DMS79 (cell line): ENCODE data around the gene MFAP3L.
"Not testable (repeated sequence)": the region's sequence is repeated elsewhere in the genome, so short reads cannot be mapped to it uniquely, and the experiment has no call there.

ENCODE experiments used
- DNase-seq: peaks from one replicate; lab custom pipeline; 2025; lab: John Stamatoyannopoulos, UW

Gene MFAP3L

DNA sequence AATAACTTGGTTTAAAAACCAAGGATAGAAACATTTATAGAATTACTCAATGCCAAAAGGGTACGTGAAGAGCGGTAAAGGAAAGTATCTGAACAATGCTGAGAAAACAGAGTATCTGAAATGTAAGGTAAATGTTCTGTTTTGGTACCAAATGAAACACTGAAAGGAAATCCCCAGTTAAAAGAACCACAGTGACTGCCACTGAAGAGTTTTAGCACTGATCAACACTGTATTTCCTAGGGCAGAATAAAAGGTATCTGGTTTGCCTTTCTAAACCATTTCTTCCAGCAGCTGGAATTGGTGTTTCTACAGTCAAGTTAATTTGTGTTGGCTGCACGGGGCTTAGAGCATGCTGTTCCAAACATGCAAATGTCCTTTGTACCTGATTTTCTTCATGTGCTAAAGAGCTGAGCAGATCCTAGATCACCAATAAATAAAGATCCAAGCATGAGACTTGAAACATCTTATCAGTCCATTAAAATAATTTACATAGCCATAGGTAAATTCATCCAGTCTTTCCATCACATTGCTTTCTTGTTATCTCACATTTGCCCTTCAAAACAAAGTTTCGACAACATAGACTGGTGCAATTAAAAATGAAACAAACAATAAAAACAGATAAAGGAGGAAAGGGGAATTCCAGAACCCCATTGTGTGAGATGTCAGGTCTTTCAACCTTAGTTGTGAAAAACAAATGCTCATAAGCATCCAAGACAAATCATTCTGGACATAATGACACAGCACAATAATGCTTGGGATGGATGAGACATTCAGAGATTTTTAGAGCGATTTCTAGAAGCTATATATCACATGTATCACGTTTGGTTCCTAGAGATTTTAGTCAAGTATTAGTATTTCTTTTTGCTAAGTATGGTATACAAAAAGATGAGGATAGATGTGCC lies 38.6 kb downstream of the MFAP3L start:
- no peak for DNase-seq

DNA sequence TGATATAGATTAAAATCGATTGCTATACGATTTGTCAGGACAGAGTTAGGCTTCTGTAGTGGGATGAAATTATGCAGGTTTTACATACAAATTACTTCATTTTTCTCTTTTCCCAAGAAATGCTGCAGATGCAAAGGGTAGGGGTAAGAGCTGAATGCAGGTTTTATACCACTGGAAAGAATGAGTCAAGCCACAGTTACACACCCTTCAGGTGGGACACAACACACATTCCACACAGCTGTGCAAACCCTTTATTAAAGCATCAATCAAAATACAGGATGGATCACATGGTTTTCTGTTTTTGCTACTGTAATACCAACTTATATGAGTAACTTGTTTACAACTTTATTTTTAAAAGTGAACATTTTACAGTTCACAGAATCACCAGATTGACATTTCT lies 39.8 kb downstream of the MFAP3L start:
- DNase-seq: no peak

DNA sequence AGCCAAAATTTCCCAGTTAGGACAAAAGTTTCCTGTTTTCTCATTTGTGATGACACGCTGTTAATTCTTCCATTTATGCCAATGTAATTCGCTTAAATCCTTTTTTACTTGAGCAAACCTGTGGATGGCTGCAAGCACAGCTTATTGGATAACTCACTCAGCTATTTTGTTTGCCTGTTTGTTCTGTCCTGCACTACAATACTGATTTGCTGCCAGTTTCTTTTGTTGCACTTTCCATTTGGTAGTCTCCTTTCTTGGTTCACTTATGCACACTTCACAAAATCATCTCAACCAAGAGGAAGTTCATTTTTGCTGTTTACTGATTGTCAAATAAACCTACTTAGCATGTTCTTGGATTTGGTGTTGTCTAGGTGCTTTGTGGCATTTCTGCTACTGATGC lies 40.3 kb downstream of the MFAP3L start:
- no peak for DNase-seq

- no peak for DNase-seq
Observed at GRCh38 chr4:169984745-169985144, 41.5 kb downstream of the MFAP3L start.

DNA sequence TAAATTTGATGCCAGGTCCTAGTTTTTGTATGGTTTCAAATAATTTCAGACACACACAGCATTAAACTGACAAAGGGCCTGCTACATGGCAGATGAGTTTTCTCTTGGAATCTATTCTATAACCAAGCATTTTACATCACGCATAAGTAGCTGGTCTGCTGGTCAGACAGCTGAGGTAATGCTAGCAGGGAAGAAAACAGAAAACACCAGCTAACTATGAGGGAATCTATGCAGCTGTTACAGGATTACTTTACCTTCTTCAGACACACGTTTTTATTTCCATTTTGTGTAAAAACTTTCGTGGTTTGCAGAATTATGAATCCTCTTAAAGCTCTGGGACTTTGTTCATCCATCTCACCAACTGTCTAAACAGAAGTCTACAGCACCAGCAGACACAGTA lies 42.0 kb downstream of the MFAP3L start:
- DNase-seq: no peak

GRCh38 chr4:169976951-169977350 lies 49.2 kb downstream of the MFAP3L start:
- no peak for DNase-seq

GRCh38 chr4:169975838-169976796 lies 50.1 kb downstream of the MFAP3L start:
- DNase-seq: no peak

- DNase-seq: no peak
Observed at GRCh38 chr4:169975131-169975837, 50.9 kb downstream of the MFAP3L start.

- DNase-seq: no peak
Observed at GRCh38 chr4:169971456-169972015, 54.7 kb downstream of the MFAP3L start.

GRCh38 chr4:169968999-169969398 lies 57.2 kb downstream of the MFAP3L start:
- DNase-seq: no peak

DNA sequence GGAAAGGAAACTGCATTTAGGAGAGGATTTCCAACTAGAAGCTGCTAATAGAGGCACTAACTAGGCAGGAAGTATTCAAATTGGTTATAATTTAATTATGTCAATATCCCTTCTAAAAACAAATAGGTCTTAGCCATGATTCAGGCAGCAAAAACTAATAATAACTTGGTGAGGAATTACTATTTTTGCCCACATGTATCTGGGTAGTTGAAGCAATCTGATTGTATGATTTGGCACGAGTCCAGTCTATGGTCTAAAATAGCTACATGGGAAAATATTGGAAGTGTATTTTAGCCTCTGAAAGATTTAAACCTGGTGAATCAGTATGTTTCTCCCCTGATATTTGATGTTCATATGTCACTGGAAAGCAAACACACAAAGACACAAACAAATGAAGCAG lies 62.2 kb downstream of the MFAP3L start:
- DNase-seq: no peak

- DNase-seq: no peak
Observed at GRCh38 chr4:169959254-169959653, 66.9 kb downstream of the MFAP3L start.

GRCh38 chr4:169958629-169959028 lies 67.6 kb downstream of the MFAP3L start:
- no peak for DNase-seq

DNA sequence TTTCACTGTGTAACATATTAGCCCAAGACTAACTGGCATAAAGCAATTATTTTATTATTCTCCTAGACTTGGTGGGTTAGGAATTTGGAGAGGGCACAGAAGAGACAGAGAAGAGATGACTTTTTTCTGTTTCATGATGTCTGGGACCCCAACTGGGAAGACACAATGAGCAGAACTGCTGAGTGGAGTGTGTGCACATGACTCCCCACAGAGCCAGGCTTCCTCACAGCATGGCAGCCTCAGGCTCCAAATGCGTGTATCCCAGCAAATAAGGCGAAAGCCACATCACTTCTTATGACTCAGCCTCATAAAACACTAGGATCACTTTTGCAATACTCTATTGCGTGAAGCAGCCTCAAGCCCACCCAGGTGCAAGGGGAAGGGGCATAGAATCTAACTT lies 68.4 kb downstream of the MFAP3L start:
- no peak for DNase-seq

- no peak for DNase-seq
Observed at GRCh38 chr4:169956091-169956843, 69.9 kb downstream of the MFAP3L start.

GRCh38 chr4:169955521-169955920 lies 70.7 kb downstream of the MFAP3L start:
- no peak for DNase-seq

DNA sequence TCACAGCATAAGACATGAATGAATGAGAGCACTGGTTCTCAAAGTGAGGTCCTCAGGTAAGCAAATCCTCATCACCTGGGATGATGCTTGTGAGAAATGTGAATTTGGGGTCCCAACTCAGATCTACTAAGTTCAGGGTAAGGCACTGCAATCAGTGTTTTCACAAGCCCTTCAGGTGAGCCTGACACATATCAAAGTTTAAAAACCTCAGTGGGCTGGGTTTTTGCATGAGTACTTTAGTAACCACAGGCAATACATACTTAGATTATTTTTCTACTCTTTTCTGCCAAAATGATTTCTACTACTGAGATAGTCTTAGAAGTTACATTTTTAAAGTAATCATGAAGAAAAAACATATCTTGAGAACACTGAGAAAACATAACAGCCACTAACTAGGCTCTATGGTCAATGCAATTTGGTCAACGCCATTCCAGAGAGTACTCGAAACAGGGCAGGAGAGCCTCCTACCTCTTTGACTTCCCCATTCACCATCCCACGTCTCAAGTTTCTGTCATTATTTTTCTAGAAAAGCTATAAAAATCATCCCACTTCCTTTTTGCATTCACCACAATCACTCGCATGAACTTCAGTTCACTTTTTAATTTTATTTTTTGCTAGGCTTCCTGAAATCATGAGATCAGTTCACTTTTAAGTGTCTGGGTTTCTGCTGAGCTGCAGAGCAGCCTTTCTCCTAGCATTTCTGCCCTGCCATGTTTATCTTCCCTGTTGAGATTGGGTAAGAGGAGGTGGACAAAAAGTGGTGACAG lies 73.8 kb downstream of the MFAP3L start:
- no peak for DNase-seq

DNA sequence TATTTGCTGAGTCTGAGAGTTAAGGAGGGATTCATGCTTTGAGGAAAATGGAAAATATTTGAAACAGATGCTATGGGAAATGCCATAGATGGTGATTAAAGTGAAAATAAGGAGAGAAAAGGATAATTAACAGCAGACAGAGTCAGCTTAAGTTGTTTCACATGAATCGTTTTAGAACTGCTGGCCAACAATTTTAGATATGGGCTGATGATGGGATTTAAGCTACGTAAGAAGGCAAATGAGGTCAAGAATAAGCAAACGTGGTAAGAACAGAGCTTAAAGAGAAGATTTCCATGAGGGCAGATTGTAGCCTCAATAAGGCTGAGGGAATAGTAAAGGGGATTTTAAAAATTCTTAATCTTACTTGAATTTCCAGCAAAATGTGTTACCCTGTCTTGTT lies 77.9 kb downstream of the MFAP3L start:
- no peak for DNase-seq

DNA sequence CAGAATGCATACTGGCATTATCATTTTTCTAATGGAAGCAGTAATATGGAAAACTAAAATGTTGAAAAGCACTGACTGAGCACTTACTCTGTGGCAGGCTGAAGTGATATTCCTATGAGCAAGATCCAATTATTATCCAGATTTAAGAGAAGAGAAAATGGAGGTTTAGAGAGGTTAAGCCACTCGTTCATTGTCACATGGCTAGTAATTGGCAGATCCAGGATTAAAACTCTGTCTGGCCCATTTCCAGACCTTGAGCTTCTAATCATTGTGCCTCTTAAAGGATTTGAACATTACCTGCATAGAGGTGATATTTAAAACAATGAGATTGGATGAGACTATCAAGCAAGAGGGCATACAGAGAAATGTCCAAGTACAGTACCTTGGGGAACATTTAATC lies 80.6 kb downstream of the MFAP3L start:
- no peak for DNase-seq

- DNase-seq: not testable (repeated sequence)
Observed at GRCh38 chr4:169943601-169944000, 82.6 kb downstream of the MFAP3L start.
